Retinal pigment epithelial cell (primary cell): ENCODE data around the gene PHKB.

Experiments used
- DNase-seq: peaks from one replicate; pipeline ENCODE4 v3.0.0-alpha.2; 2010; ENCODE audit warnings: low read depth
- H3K4me3 ChIP-seq: 2 replicates; pipeline ENCODE4 v1.5.1; 2011; ENCODE audit warnings: mild to moderate bottlenecking, low read length, control low read depth, moderate library complexity
- TF ChIP-seq, protein P1 (sequence below): conservative IDR thresholded peaks from 2 replicates; pipeline ENCODE4 v1.5.1; 2011; ENCODE audit warnings: low read depth, low read length, control low read depth, inconsistent platforms

The PHKB gene

GRCh38 chr16:47627085-47627639 is 166.0 kb downstream of the PHKB start:
- TF ChIP-seq, protein P1, sequence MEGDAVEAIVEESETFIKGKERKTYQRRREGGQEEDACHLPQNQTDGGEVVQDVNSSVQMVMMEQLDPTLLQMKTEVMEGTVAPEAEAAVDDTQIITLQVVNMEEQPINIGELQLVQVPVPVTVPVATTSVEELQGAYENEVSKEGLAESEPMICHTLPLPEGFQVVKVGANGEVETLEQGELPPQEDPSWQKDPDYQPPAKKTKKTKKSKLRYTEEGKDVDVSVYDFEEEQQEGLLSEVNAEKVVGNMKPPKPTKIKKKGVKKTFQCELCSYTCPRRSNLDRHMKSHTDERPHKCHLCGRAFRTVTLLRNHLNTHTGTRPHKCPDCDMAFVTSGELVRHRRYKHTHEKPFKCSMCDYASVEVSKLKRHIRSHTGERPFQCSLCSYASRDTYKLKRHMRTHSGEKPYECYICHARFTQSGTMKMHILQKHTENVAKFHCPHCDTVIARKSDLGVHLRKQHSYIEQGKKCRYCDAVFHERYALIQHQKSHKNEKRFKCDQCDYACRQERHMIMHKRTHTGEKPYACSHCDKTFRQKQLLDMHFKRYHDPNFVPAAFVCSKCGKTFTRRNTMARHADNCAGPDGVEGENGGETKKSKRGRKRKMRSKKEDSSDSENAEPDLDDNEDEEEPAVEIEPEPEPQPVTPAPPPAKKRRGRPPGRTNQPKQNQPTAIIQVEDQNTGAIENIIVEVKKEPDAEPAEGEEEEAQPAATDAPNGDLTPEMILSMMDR, result no peak
- no peak for DNase-seq
- H3K4me3 ChIP-seq, result no peak overlapping the region

DNA sequence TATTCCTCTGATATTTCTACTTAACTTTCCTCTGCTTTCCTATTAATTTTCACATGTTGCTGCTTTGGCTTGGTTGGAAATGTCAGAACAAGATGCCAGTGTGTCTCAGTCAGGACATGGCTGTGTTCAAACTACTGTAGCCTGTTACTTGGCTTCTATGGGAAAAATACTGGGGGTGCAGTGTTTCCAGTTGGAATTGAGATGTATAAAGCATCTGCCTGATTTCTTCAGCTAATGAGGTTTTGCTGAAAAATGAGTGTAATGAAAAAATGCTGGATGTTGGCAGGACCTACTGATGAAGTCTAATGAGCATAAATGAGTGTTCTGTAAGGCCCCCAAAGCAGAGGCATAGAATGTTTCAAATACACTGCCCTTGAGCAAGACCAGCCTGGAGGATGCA is 166.6 kb downstream of the PHKB start:
- H3K4me3 ChIP-seq, result no peak overlapping the region
- no peak for DNase-seq

DNA sequence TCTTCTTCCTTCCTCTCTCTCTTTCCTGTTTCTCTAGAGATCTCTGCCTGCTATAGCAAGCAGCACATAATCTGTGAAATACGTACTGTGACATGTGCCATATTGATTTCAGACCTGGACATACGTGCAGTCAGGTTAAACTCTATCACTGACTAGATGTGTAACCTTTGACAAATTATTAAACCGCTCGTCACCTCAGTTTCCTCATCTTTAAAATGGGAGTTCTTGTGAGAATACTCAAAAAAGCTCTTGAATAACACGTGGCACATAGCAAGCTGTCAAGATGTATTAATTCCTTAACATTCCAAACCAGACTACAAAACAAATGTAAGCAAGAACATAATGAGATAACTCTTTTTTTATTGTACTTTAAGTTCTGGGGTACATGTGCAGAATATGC is 170.0 kb downstream of the PHKB start:
- no peak for DNase-seq
- TF ChIP-seq, protein P1, result no peak
- no peak overlapping the region for H3K4me3 ChIP-seq

More for the DNA sequence above, 166.6 kb downstream of the PHKB start:
- TF ChIP-seq, protein P1, result no peak

- no peak for DNase-seq
- TF ChIP-seq, protein P1, result no peak
- H3K4me3 ChIP-seq, result no peak overlapping the region
Measured at GRCh38 chr16:47634126-47634525, 173.0 kb downstream of the PHKB start.

DNA sequence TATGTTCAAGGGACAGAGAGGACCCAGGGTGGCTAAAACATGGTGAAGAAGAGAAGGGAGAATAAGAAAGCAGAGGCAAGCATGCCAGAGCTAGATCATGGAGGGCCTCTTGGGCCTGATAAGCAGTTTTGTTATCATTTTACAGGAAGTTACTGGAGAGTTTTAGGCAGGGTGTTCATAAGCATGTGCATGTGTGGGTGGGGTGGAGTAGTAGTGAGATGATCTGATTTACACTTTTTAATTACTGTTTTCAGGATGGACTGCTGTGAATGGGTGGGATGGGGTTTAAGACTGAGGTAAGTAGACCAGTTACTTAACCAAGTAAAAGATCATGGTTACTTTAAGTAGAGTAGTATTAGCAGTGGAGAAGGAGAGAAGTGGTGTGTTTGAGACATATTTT is 173.6 kb downstream of the PHKB start:
- no peak overlapping the region for H3K4me3 ChIP-seq
- no peak for DNase-seq
- TF ChIP-seq, protein P1, result no peak

DNA sequence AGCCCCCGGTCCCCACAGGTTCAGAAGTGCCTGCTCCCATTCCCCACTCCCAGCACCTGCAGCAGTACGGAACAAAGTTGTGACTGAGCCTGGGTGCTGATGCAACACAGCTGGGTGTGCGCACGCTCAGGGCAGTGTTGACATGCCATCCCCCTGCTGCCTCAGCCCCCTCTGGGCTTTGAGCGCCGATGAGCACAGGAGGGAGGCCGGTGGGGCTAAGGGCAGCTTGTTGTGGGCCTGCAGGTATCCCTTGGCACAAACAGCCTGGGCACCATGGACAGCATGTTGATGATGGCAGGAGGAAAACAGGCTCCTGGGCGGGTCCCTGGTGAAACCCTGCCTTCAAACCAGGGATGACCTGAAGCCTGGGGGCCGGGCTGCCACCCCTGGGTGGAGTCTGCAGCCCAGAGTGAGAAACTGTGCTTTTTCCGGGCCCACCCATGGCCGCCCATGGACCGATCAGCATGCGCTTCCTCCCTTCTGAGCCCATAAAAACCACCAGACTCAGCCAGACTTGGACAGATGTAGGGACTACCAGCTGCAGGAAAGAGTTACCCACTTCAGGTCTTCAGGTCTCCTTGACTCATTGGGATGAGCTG is 175.5 kb downstream of the PHKB start:
- TF ChIP-seq, protein P1, result no peak
- no peak for DNase-seq
- no peak overlapping the region for H3K4me3 ChIP-seq

DNA sequence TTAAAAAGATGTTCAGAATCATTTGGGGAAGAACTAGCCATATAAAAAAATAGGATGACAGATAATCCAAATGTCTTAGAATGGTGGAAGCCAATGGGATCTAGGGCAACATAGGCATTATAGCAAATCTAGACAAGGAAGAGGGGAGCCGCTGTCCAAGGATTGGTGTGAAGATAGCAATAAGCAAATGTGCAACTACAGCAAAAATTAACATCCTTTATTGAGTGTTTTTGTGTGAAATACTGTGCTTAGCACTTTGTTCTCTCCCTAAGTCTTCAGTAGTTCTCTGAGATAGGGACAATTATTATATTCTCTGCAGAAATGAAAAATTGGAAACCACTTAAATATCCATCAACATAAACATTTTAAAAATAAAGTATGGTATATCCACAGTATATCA is 177.0 kb downstream of the PHKB start:
- no peak for DNase-seq
- H3K4me3 ChIP-seq, result no peak overlapping the region
- TF ChIP-seq, protein P1, result no peak
